Left lung (tissue), 10 donors: ENCODE data around the gene EFCAB14. TPM values are rescaled to one million over a fixed set of nuclear protein-coding genes. Genes with fewer than 3 reads are reported as not detected.
"Not testable (repeated sequence)": the region's sequence is repeated elsewhere in the genome, so short reads cannot be mapped to it uniquely, and the experiment has no call there.

Experiments used
- ATAC-seq: fragments of 200-7000 bp; cut with Tn5 transposase; one replicate; pipeline ENCODE4 v1.9.1; 2020; ENCODE audit warnings: moderate library complexity
- DNase-seq, 4 donors: peaks; one replicate each; pipeline ENCODE4 v3.0.0-alpha.2; 2013 to 2020
- H3K27ac ChIP-seq, 2 donors: fragments of 200-600 bp; sonication (generic) in 1 of 2; one replicate each; pipeline versions ENCODE4 v1.5.0 to v1.8.0; 2020 to 2021
- H3K27me3 ChIP-seq, 2 donors: fragments of 200-600 bp; sonication (generic) in 1 of 2; one replicate each; pipeline versions ENCODE4 v1.5.0 to v1.8.0; 2020 to 2021
- H3K36me3 ChIP-seq, 2 donors: fragments of 200-600 bp; sonication (generic) in 1 of 2; one replicate each; pipeline versions ENCODE4 v1.5.0 to v1.8.0; 2020 to 2021
- H3K4me1 ChIP-seq, 2 donors: fragments of 200-600 bp; one replicate each; pipeline ENCODE4 v1.8.0; 2021
- H3K4me3 ChIP-seq, 2 donors: fragments of 200-600 bp; sonication (generic) in 1 of 2; one replicate each; pipeline versions ENCODE4 v1.5.0 to v1.8.0; 2020 to 2021; ENCODE audit warnings: mild to moderate bottlenecking in 1 of 2
- H3K9me3 ChIP-seq, 2 donors: fragments of 200-600 bp; sonication (generic) in 1 of 2; one replicate each; pipeline versions ENCODE4 v1.5.0 to v1.8.0; 2020 to 2021
- CTCF ChIP-seq, 2 donors: fragments of 200-600 bp; sonication (generic) in 1 of 2; IDR thresholded peaks; one replicate each; pipeline versions ENCODE4 v1.5.0 to v1.8.0; 2021; ENCODE audit warnings: antibody characterized with exemption in 2 of 2
- intact Hi-C, 2 donors: fragments of 100-400 bp; cut with DNase I; formaldehyde crosslinking; loops; one replicate each; pipeline versions ENCODE4 v1.11.2 to v1.14.2; 2022
- polyA plus RNA-seq, 6 donors: library from polyadenylated mRNA; unstranded; fragments of 120-200 nt; gene quantifications; one replicate each; pipeline ENCODE4 v1.2.1, GENCODE V29; 2013; ENCODE audit not compliant: insufficient read length in 6 of 6
- total RNA-seq, 2 donors: library from RNA; stranded (reverse); fragmentation: NEBNext Ultra II Directional; extraction: Animal tissue kit (Norgen Biotek cat#: 25700); gene quantifications; one replicate each; pipeline ENCODE4 v1.2.1, GENCODE V29; 2021
- donor health status: DM: no; HTN: yes; CAD: no.
- donor health status: DM: no; HTN: no; CAD: no.

EFCAB14 gene
- total and polyA plus RNA-seq, 8 donors = 102 to 124 (median 114) TPM

- Histone ChIP-seq H3K4me3 (peak within 1 kb of the TSS; percentile 83 to 88), H3K27ac (peak within 1 kb of the TSS; percentile 59 to 69), H3K36me3 (peaks cover 0 to 13% of the 10 kb centered on the region in 2 donors), H3K27me3 (no peaks in the 10 kb centered on the region), H3K9me3 (no peaks in the 10 kb centered on the region), H3K4me1 (peaks cover 12 to 18% of the 10 kb centered on the region in 2 donors)
- peak; percentile 95 for ATAC-seq
- DNase-seq = peak; percentile 75 to 91 (median 80)
- no peak for TF ChIP-seq CTCF (IDR thresholded peaks at IDR 0.05)
- intact Hi-C loops = no loop called here
Measured at GRCh38 chr1:46667782-46668760, 50.8 kb downstream of the EFCAB14 start, which contains the start of gene ATPAF1. ATPAF1 (minus strand) TSS chr1:46668364; CDS start chr1:46668322, 42 bp downstream.

GRCh38 chr1:46665983-46666382, 52.9 kb downstream of the EFCAB14 start:
- Histone ChIP-seq H3K36me3 (peaks cover 0 to 12% of the 10 kb centered on the region in 2 donors), H3K27ac (no peak overlapping the region), H3K4me1 (peaks cover 12 to 18% of the 10 kb centered on the region in 2 donors), H3K9me3 (no peaks in the 10 kb centered on the region), H3K4me3 (no peak overlapping the region), H3K27me3 (no peaks in the 10 kb centered on the region)
- no peak for ATAC-seq
- intact Hi-C loops = no loop called here
- DNase-seq = no peak
- no peak for TF ChIP-seq CTCF (IDR thresholded peaks at IDR 0.05)

GRCh38 chr1:46662919-46663318, 56.0 kb downstream of the EFCAB14 start:
- H3K4me3 ChIP-seq, H3K27me3 ChIP-seq, intact Hi-C loops, ATAC-seq, H3K9me3 ChIP-seq, H3K27ac ChIP-seq, DNase-seq: not testable (repeated sequence)
- peaks cover 12 to 18% of the 10 kb centered on the region in 2 donors for H3K4me1 ChIP-seq
- peaks cover 0 to 27% of the 10 kb centered on the region in 2 donors for H3K36me3 ChIP-seq

GRCh38 chr1:46660116-46660515, 58.8 kb downstream of the EFCAB14 start:
- DNase-seq, H3K4me3 ChIP-seq, intact Hi-C loops, H3K9me3 ChIP-seq, H3K27ac ChIP-seq, H3K4me1 ChIP-seq, H3K27me3 ChIP-seq, ATAC-seq: not testable (repeated sequence)
- peaks cover 0 to 52% of the 10 kb centered on the region in 2 donors for H3K36me3 ChIP-seq

- Histone ChIP-seq H3K36me3 (peaks cover 0 to 50% of the 10 kb centered on the region in 2 donors), H3K9me3 (no peaks in the 10 kb centered on the region), H3K27me3 (no peaks in the 10 kb centered on the region), H3K4me3 (no peak overlapping the region), H3K4me1 (no peaks in the 10 kb centered on the region), H3K27ac (no peak overlapping the region)
- intact Hi-C loops = no loop called here
- TF ChIP-seq CTCF (IDR thresholded peaks at IDR 0.05) = no peak
- DNase-seq (no peak), ATAC-seq (no peak)
Measured at GRCh38 chr1:46659307-46659870, 59.5 kb downstream of the EFCAB14 start.

GRCh38 chr1:46657775-46658174, 61.1 kb downstream of the EFCAB14 start:
- ATAC-seq (no peak), DNase-seq (no peak)
- Histone ChIP-seq H3K9me3 (no peaks in the 10 kb centered on the region), H3K27ac (no peak overlapping the region), H3K36me3 (peaks cover 0 to 60% of the 10 kb centered on the region in 2 donors), H3K27me3 (no peaks in the 10 kb centered on the region), H3K4me3 (no peak overlapping the region), H3K4me1 (no peaks in the 10 kb centered on the region)
- no peak for TF ChIP-seq CTCF (IDR thresholded peaks at IDR 0.05)
- intact Hi-C loops = no loop called here
